H9 (cell line): Measurements from ENCODE around the gene ATAD3C. TPM values are rescaled to one million over a fixed set of nuclear protein-coding genes. Genes with fewer than 3 reads are reported as not detected.
A peak's percentile ranks its signal among the peaks of the same experiment; 100 is the strongest.

Experiments used
- DNase-seq: peaks from one replicate; pipeline ENCODE4 v3.0.0-alpha.2; 2017
- H2AFZ ChIP-seq: one replicate; pipeline ENCODE4 v1.6.1; 2013; ENCODE audit warnings: mild to moderate bottlenecking, low read length, control low read depth, moderate library complexity
- H2AK5ac ChIP-seq: 2 replicates; pipeline ENCODE4 v1.6.1; 2013; ENCODE audit warnings: low read length, control low read depth, mixed read lengths; ENCODE audit not compliant: insufficient read length
- H2BK120ac ChIP-seq: one replicate; pipeline ENCODE4 v1.6.1; 2013; ENCODE audit warnings: low read depth, mild to moderate bottlenecking, low read length, control low read depth, inconsistent platforms; ENCODE audit not compliant: poor library complexity, severe bottlenecking
- H2BK12ac ChIP-seq: 2 replicates; pipeline ENCODE4 v1.6.1; 2013; ENCODE audit warnings: low read length, control low read depth, mixed read lengths, low read depth; ENCODE audit not compliant: insufficient read length
- H2BK15ac ChIP-seq: 2 replicates; pipeline ENCODE4 v1.6.1; 2013; ENCODE audit warnings: low read depth, low read length, control low read depth
- H2BK20ac ChIP-seq: one replicate; pipeline ENCODE4 v1.6.1; 2013; ENCODE audit warnings: low read depth, mild to moderate bottlenecking, low read length, control low read depth, inconsistent platforms; ENCODE audit not compliant: poor library complexity, severe bottlenecking
- H2BK5ac ChIP-seq: 2 replicates; pipeline ENCODE4 v1.6.1; 2013; ENCODE audit warnings: low read length, control low read depth, mixed read lengths; ENCODE audit not compliant: insufficient read length
- H3K14ac ChIP-seq: 2 replicates; pipeline ENCODE4 v1.6.1; 2013; ENCODE audit warnings: low read length, control low read depth; ENCODE audit not compliant: insufficient read depth
- H3K18ac ChIP-seq: 2 replicates; pipeline ENCODE4 v1.6.1; 2013; ENCODE audit warnings: low read depth, mild to moderate bottlenecking, mixed read lengths, low read length, control low read depth; ENCODE audit not compliant: insufficient read length
- H3K23ac ChIP-seq: 2 replicates; pipeline ENCODE4 v1.6.1; 2013; ENCODE audit warnings: low read length, control low read depth, mixed read lengths, low read depth; ENCODE audit not compliant: insufficient read length
- H3K23me2 ChIP-seq: 2 replicates; pipeline ENCODE4 v1.6.1; 2013; ENCODE audit warnings: low read depth, mild to moderate bottlenecking, mixed read lengths, low read length, control low read depth; ENCODE audit not compliant: insufficient read length, poor library complexity, severe bottlenecking
- H3K27ac ChIP-seq: 2 replicates; pipeline ENCODE4 v1.5.1; 2013; ENCODE audit warnings: low read length, control low read depth, mixed read lengths, low read depth; ENCODE audit not compliant: insufficient read length
- H3K27me3 ChIP-seq: 2 replicates; pipeline ENCODE4 v1.6.1; 2013; ENCODE audit warnings: low read length, control low read depth, inconsistent platforms; ENCODE audit not compliant: insufficient read depth
- H3K4ac ChIP-seq: 2 replicates; pipeline ENCODE4 v1.6.1; 2013; ENCODE audit warnings: low read depth, mild to moderate bottlenecking, control low read depth, inconsistent platforms, low read length, moderate library complexity
- H3K4me1 ChIP-seq: 2 replicates; pipeline ENCODE4 v1.6.1; 2013; ENCODE audit warnings: low read length, control low read depth, inconsistent platforms; ENCODE audit not compliant: insufficient read depth
- H3K4me2 ChIP-seq: 2 replicates; pipeline ENCODE4 v1.6.1; 2013; ENCODE audit warnings: low read length, control low read depth, mixed read lengths; ENCODE audit not compliant: insufficient read length, insufficient read depth
- H3K56ac ChIP-seq: 2 replicates; pipeline ENCODE4 v1.6.1; 2013; ENCODE audit warnings: low read depth, mild to moderate bottlenecking, mixed read lengths, low read length, control low read depth; ENCODE audit not compliant: insufficient read length
- H3K79me1 ChIP-seq: 2 replicates; pipeline ENCODE4 v1.6.1; 2013; ENCODE audit warnings: low read depth, mild to moderate bottlenecking, moderate library complexity, low read length, control low read depth, inconsistent platforms; ENCODE audit not compliant: insufficient read depth, poor library complexity, severe bottlenecking
- H3K79me2 ChIP-seq: 2 replicates; pipeline ENCODE4 v1.6.1; 2013; ENCODE audit warnings: low read length, control low read depth, inconsistent platforms; ENCODE audit not compliant: insufficient read depth
- H3K9ac ChIP-seq: 2 replicates; pipeline ENCODE4 v1.6.1; 2013; ENCODE audit warnings: low read length, control low read depth, mixed read lengths; ENCODE audit not compliant: insufficient read length; ENCODE audit errors: extremely low read depth
- H3K9me3 ChIP-seq: one replicate; pipeline ENCODE4 v1.6.1; 2013; ENCODE audit warnings: low read depth, low read length, inconsistent platforms; ENCODE audit not compliant: control insufficient read depth
- H3T11ph ChIP-seq: one replicate; pipeline ENCODE4 v1.6.1; 2013; ENCODE audit warnings: mild to moderate bottlenecking, low read length, control low read depth, inconsistent platforms
- H4K20me1 ChIP-seq: one replicate; pipeline ENCODE4 v1.6.1; 2013; ENCODE audit not compliant: control insufficient read depth, insufficient read length, insufficient read depth
- H4K5ac ChIP-seq: 2 replicates; pipeline ENCODE4 v1.6.1; 2013; ENCODE audit warnings: low read depth, mild to moderate bottlenecking, mixed read lengths, low read length, control low read depth; ENCODE audit not compliant: insufficient read length
- H4K8ac ChIP-seq: replicated peaks from 2 replicates; pipeline ENCODE4 v1.6.1; 2013; ENCODE audit warnings: low read length, control low read depth, mixed read lengths, low read depth; ENCODE audit not compliant: insufficient read length
- H4K91ac ChIP-seq: 2 replicates; pipeline ENCODE4 v1.6.1; 2013; ENCODE audit warnings: low read depth, mild to moderate bottlenecking, moderate library complexity, mixed read lengths, low read length, control low read depth; ENCODE audit not compliant: insufficient read length
- H3K27ac Mint-ChIP-seq, 3 experiments: 2 replicates in 2 of 3; 3 replicates in 1 of 3; pipeline ENCODE4 v1.8.0; 2020 to 2021; ENCODE audit warnings: mixed read lengths in 3 of 3, mild to moderate bottlenecking in 1 of 3, moderate library complexity in 1 of 3
- H3K27me3 Mint-ChIP-seq: 2 replicates; pipeline ENCODE4 v1.8.0; 2021; ENCODE audit warnings: low read depth, mild to moderate bottlenecking, moderate library complexity, mixed read lengths
- H3K36me3 Mint-ChIP-seq, 3 experiments: 2 replicates in 2 of 3; 3 replicates in 1 of 3; pipeline ENCODE4 v1.8.0; 2020 to 2021; ENCODE audit warnings: low read depth in 3 of 3, mixed read lengths in 3 of 3; ENCODE audit not compliant: insufficient read depth in 1 of 3
- H3K4me1 Mint-ChIP-seq, 2 experiments: 2 replicates each; pipeline ENCODE4 v1.8.0; 2020; ENCODE audit warnings: mixed read lengths in 2 of 2
- H3K4me3 Mint-ChIP-seq, 2 experiments: 2 replicates in 1 of 2; 3 replicates in 1 of 2; pipeline ENCODE4 v1.8.0; 2020 to 2021; ENCODE audit warnings: mild to moderate bottlenecking in 2 of 2, mixed read lengths in 2 of 2, moderate library complexity in 1 of 2
- H3K9me3 Mint-ChIP-seq, 2 experiments: 2 replicates in 1 of 2; 3 replicates in 1 of 2; pipeline ENCODE4 v1.8.0; 2020; ENCODE audit warnings: mild to moderate bottlenecking in 2 of 2, mixed read lengths in 2 of 2, moderate library complexity in 1 of 2
- WGBS: extraction: QIAGEN DNeasy Blood & Tissue Kit; methylation state at CpG from one replicate; pipeline ENCODE4 v1.1.7; 2013; ENCODE audit warnings: missing lambda C conversion rate, low lambda C conversion rate, mixed read lengths; ENCODE audit not compliant: insufficient read length; ENCODE audit errors: extremely low coverage; 5-methylcytosine and 5-hydroxymethylcytosine counted together
- total RNA-seq: library from RNA; stranded (reverse); gene quantifications from 2 replicates; pipeline ENCODE4 v1.2.1, GENCODE V29; 2021
- TF ChIP-seq, protein P1 (sequence below): fragments of 200-600 bp; sonication (generic); conservative IDR thresholded peaks from 3 replicates; pipeline ENCODE4 v1.8.0; 2021; ENCODE audit warnings: antibody characterized with exemption, mild to moderate bottlenecking

Gene ATAD3C
- total RNA-seq, 1 experiment from 2014 or later = 7.7 TPM

DNA sequence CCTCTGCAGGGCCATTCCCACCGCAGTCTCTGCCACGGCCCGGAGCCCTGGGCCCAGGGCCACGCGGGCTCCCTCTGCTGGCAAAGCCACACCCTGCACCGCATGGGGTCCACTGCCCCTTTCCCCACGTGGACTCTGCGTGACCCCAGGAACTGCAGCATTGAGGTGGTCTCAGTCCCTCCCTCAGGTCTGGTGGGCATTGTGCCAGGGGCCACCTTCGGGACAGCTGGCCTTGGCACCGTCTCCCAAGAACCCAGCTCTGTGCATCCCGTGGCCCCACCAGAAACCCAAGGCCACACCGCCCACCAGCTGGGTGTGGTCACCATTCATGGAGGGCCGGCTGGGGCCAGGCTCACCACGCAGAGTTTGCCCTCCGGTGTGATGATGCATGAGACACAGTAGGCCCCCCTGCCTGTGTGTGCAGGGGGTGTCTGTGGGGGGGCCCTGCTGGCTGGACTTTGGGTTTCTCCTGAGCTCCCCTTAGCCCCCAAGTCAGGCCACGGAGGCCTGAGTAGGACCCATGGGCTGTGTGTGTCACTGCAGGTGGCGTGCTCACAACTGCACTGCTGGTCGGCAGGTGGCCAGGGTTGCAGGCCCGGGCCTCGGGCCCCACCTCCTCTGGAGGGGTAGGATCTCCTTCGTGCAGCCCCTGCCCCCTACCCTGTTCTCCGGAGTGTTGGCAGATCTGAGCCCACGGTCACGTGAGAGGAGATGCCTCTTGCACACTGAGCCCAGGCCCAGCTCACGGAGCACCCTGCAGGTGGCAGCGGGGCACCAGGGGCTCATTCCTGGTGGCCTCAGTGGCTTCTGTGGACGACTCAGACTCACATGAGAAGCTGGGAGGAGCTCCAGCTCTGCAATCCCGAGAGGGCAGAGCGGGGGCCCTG is 8.2 kb upstream of the ATAD3C start:
- Mint-ChIP-seq H3K9me3 (no peaks in the 10 kb centered on the region), H3K36me3 (peaks cover 0 to 9% (median 3%) of the 10 kb centered on the region in 3 experiments; a peak in 4 of 7 replicates), H3K27me3 (no peaks in the 10 kb centered on the region), H3K4me3 (no peak overlapping the region), H3K27ac (no peak overlapping the region; a peak in 1 of 7 replicates), H3K4me1 (peaks cover 6 to 7% of the 10 kb centered on the region in 2 experiments)
- H2BK120ac ChIP-seq = no peak overlapping the region
- H3K27ac ChIP-seq = no peak overlapping the region
- no peaks in the 10 kb centered on the region for H3K27me3 ChIP-seq
- H4K5ac ChIP-seq = no peak overlapping the region
- H2BK5ac ChIP-seq = no peak overlapping the region
- H3K4ac ChIP-seq = no peak overlapping the region
- no CpG with 5 or more reads among the region's 29 CpGs for WGBS
- no peak for DNase-seq
- H3K79me2 ChIP-seq = peaks cover 2% of the 10 kb centered on the region; the same call in 1 of the 2 replicates
- no peak overlapping the region for H3K9ac ChIP-seq
- no peak overlapping the region for H2BK20ac ChIP-seq
- H2BK15ac ChIP-seq = no peak overlapping the region
- H3K23me2 ChIP-seq = peaks cover 3% of the 10 kb centered on the region
- H3K9me3 ChIP-seq = no peaks in the 10 kb centered on the region
- no peak overlapping the region for H3K18ac ChIP-seq
- no peak overlapping the region for H3T11ph ChIP-seq
- H3K14ac ChIP-seq = no peak overlapping the region
- H3K79me1 ChIP-seq = no peaks in the 10 kb centered on the region
- no peak overlapping the region for H3K56ac ChIP-seq
- H2BK12ac ChIP-seq = no peak overlapping the region
- TF ChIP-seq, protein P1, sequence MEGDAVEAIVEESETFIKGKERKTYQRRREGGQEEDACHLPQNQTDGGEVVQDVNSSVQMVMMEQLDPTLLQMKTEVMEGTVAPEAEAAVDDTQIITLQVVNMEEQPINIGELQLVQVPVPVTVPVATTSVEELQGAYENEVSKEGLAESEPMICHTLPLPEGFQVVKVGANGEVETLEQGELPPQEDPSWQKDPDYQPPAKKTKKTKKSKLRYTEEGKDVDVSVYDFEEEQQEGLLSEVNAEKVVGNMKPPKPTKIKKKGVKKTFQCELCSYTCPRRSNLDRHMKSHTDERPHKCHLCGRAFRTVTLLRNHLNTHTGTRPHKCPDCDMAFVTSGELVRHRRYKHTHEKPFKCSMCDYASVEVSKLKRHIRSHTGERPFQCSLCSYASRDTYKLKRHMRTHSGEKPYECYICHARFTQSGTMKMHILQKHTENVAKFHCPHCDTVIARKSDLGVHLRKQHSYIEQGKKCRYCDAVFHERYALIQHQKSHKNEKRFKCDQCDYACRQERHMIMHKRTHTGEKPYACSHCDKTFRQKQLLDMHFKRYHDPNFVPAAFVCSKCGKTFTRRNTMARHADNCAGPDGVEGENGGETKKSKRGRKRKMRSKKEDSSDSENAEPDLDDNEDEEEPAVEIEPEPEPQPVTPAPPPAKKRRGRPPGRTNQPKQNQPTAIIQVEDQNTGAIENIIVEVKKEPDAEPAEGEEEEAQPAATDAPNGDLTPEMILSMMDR = peak; percentile 79
- no peaks in the 10 kb centered on the region; the same call in 1 of the 2 replicates for H3K4me1 ChIP-seq
- no peak overlapping the region for H3K23ac ChIP-seq
- no peak overlapping the region for H3K4me2 ChIP-seq
- no peaks in the 10 kb centered on the region for H4K20me1 ChIP-seq
- no peak overlapping the region for H2AFZ ChIP-seq
- H2AK5ac ChIP-seq = no peak overlapping the region
- H4K8ac ChIP-seq = no peak overlapping the region
- no peak overlapping the region for H4K91ac ChIP-seq
